ENCODE data around the gene MMAA.
A peak's percentile ranks its signal among the peaks of the same experiment; 100 is the strongest.

MMAA gene

GRCh38 chr4:145679991-145680455 is 60.8 kb downstream of the MMAA start, which contains the start of gene C4orf51:
TSS of gene C4orf51 (plus strand) at chr4:145680146. CDS start at chr4:145680204, 58 bp downstream.
- Histone ChIP-seq H3K79me2 (no peaks in the 10 kb centered on the region), H3K27ac (peak within 1 kb of the TSS; percentile 32), H3K4me2 (ENCODE audit: low read length) (peak within 1 kb of the TSS; percentile 33), H2AFZ (peak within 1 kb of the TSS; percentile 62), H3K9me3 (ENCODE audit: control insufficient read depth, low read length) (no peaks in the 10 kb centered on the region), H3K27me3 (ENCODE audit: control insufficient read depth, insufficient read depth, low read length) (no peaks in the 10 kb centered on the region), H3K9ac (no peak within 1 kb of the TSS), H3K4me3 (ENCODE audit: low read depth, low read length) (peak within 1 kb of the TSS; percentile 11), H3K36me3 (ENCODE audit: control insufficient read depth, insufficient read depth, low read length) (no peaks in the 10 kb centered on the region), H3K4me1 (peaks cover 3% of the 10 kb centered on the region)
- no peak for TF ChIP-seq CTCF (IDR thresholded peaks at IDR 0.05)

GRCh38 chr4:145680902-145681301 is 61.7 kb downstream of the MMAA start:
- Histone ChIP-seq H3K36me3 (ENCODE audit: control insufficient read depth, insufficient read depth, low read length) (no peaks in the 10 kb centered on the region), H3K4me1 (peaks cover 3% of the 10 kb centered on the region), H3K9ac (no peak overlapping the region), H3K27me3 (ENCODE audit: control insufficient read depth, insufficient read depth, low read length) (no peaks in the 10 kb centered on the region), H3K79me2 (no peaks in the 10 kb centered on the region), H3K27ac (no peak overlapping the region), H3K9me3 (ENCODE audit: control insufficient read depth, low read length) (no peaks in the 10 kb centered on the region), H3K4me2 (ENCODE audit: low read length) (no peak overlapping the region), H2AFZ (no peak overlapping the region), H3K4me3 (ENCODE audit: low read depth, low read length) (no peak overlapping the region)
- TF ChIP-seq CTCF (IDR thresholded peaks at IDR 0.05), result no peak

GRCh38 chr4:145681518-145681917 is 62.3 kb downstream of the MMAA start:
- Histone ChIP-seq H3K4me3 (ENCODE audit: low read depth, low read length) (no peak overlapping the region), H3K4me1 (peaks cover 3% of the 10 kb centered on the region), H2AFZ (no peak overlapping the region), H3K9ac (no peak overlapping the region), H3K27ac (no peak overlapping the region), H3K4me2 (ENCODE audit: low read length) (no peak overlapping the region), H3K9me3 (ENCODE audit: control insufficient read depth, low read length) (no peaks in the 10 kb centered on the region), H3K36me3 (ENCODE audit: control insufficient read depth, insufficient read depth, low read length) (no peaks in the 10 kb centered on the region), H3K79me2 (no peaks in the 10 kb centered on the region), H3K27me3 (ENCODE audit: control insufficient read depth, insufficient read depth, low read length) (no peaks in the 10 kb centered on the region)
- TF ChIP-seq CTCF (IDR thresholded peaks at IDR 0.05), result no peak

GRCh38 chr4:145681956-145682355 is 62.8 kb downstream of the MMAA start:
- no peak overlapping the region for H3K9ac ChIP-seq
- no peak for TF ChIP-seq CTCF (IDR thresholded peaks at IDR 0.05)
- H3K9me3 ChIP-seq (ENCODE audit: control insufficient read depth, low read length), result no peaks in the 10 kb centered on the region
- H2AFZ ChIP-seq, result no peak overlapping the region
- H3K4me2 ChIP-seq (ENCODE audit: low read length), result no peak overlapping the region
- H3K36me3 ChIP-seq (ENCODE audit: control insufficient read depth, insufficient read depth, low read length), result no peaks in the 10 kb centered on the region
- H3K79me2 ChIP-seq, result no peaks in the 10 kb centered on the region
- no peak overlapping the region for H3K4me3 ChIP-seq (ENCODE audit: low read depth, low read length)
- H3K4me1 ChIP-seq, result peaks cover 3% of the 10 kb centered on the region
- no peaks in the 10 kb centered on the region for H3K27me3 ChIP-seq (ENCODE audit: control insufficient read depth, insufficient read depth, low read length)
- H3K27ac ChIP-seq, result no peak overlapping the region

- Histone ChIP-seq H3K4me3 (ENCODE audit: low read depth, low read length) (no peak overlapping the region), H3K27me3 (ENCODE audit: control insufficient read depth, insufficient read depth, low read length) (no peaks in the 10 kb centered on the region)
Observed at GRCh38 chr4:145686991-145687390, 67.8 kb downstream of the MMAA start.

More at GRCh38 chr4:145686991-145687390, 67.8 kb downstream of the MMAA start:
- H3K4me1 ChIP-seq, result no peaks in the 10 kb centered on the region
- TF ChIP-seq CTCF (IDR thresholded peaks at IDR 0.05), result no peak
- H3K9ac ChIP-seq, result no peak overlapping the region
- H2AFZ ChIP-seq, result no peak overlapping the region
- no peak overlapping the region for H3K27ac ChIP-seq
- H3K36me3 ChIP-seq (ENCODE audit: control insufficient read depth, insufficient read depth, low read length), result no peaks in the 10 kb centered on the region
- no peaks in the 10 kb centered on the region for H3K79me2 ChIP-seq
- H3K9me3 ChIP-seq (ENCODE audit: control insufficient read depth, low read length), result no peaks in the 10 kb centered on the region
- H3K4me2 ChIP-seq (ENCODE audit: low read length), result no peak overlapping the region

All from parathyroid adenoma (tissue), 2 donors.